K562 (cell line): ENCODE data around the gene ARPC2. TPM values are rescaled to one million over a fixed set of nuclear protein-coding genes. Genes with fewer than 3 reads are reported as not detected.

Experiments used
- ATAC-seq: fragments of 200-7000 bp; cut with Tn5 transposase; 3 replicates; pipeline ENCODE4 v1.9.1; 2020; ENCODE audit warnings: moderate library complexity
- BruUV-seq: library from RNA; stranded (reverse); fragments of 400-500 nt; replicated peaks from 2 replicates; lab custom pipeline; 2021; lab: Mats Ljungman, UMichigan
- CTCF ChIA-PET: fragments of 300-600 bp; formaldehyde crosslinking; extraction: SDS; loops from one replicate; lab custom pipeline; 2021; ENCODE audit warnings: low intra/inter-chr PET ratio; lab: Yijun Ruan, JAX
- POLR2A ChIA-PET: fragments of 300-600, 350-650 bp; sonication (Branson Sonifier 250); formaldehyde crosslinking; extraction: SDS; loops from one replicate; lab custom pipeline; 2021; ENCODE audit warnings: antibody characterized with exemption, inconsistent platforms; lab: Yijun Ruan, JAX
- DNase-seq, 4 experiments: peaks; one replicate each; pipeline versions ENCODE4 v3.0.0 to v3.0.0-alpha.2; 2011 to 2018; ENCODE audit warnings: low spot score in 3 of 4, mixed read lengths in 3 of 4; ENCODE audit errors: extremely low read depth in 1 of 4
- FAIRE-seq: peaks from 2 replicates; lab custom pipeline; 2011; peaks lifted over from hg19 to GRCh38; lab: Jason Lieb, UNC
- H2AFZ ChIP-seq: 2 replicates; pipeline ENCODE4 v1.6.0; 2011; ENCODE audit warnings: low read depth, low read length, control low read depth, inconsistent platforms
- H3K27ac ChIP-seq: fragments of 200-600 bp; 3 replicates; pipeline ENCODE4 v1.8.0; 2011; ENCODE audit warnings: low read depth, mild to moderate bottlenecking, control low read depth, inconsistent platforms, low read length, moderate library complexity, mixed read lengths; ENCODE audit errors: extremely low read depth
- H3K27me3 ChIP-seq, 2 experiments: fragments of 300-600 bp in 1 of 2; 2 replicates in 1 of 2; 3 replicates in 1 of 2; pipeline versions ENCODE4 v1.6.0 to v1.8.0; 2011; ENCODE audit warnings: inconsistent platforms in 2 of 2, low read length in 2 of 2, mild to moderate bottlenecking in 1 of 2, mixed read lengths in 1 of 2, moderate library complexity in 1 of 2; ENCODE audit not compliant: control insufficient read depth in 2 of 2, insufficient read depth in 2 of 2
- H3K36me3 ChIP-seq: fragments of 300-600 bp; 3 replicates; pipeline ENCODE4 v1.8.0; 2011; ENCODE audit warnings: mild to moderate bottlenecking, low read length, inconsistent platforms; ENCODE audit not compliant: control insufficient read depth, insufficient read depth
- H3K4me1 ChIP-seq, 2 experiments: fragments of 200-600 bp in 1 of 2; replicated peaks in 1 of 2; 2 replicates in 1 of 2; 3 replicates in 1 of 2; pipeline versions ENCODE4 v1.5.1 to v1.8.0; 2011; ENCODE audit warnings: inconsistent platforms in 2 of 2, low read length in 2 of 2, mild to moderate bottlenecking in 1 of 2, mixed read lengths in 1 of 2, moderate library complexity in 1 of 2; ENCODE audit not compliant: control insufficient read depth in 2 of 2, insufficient read depth in 2 of 2
- H3K4me2 ChIP-seq: 2 replicates; pipeline ENCODE4 v1.6.1; 2011; ENCODE audit warnings: low read length, control low read depth, inconsistent platforms, mixed read lengths; ENCODE audit not compliant: insufficient read depth
- H3K4me3 ChIP-seq: fragments of 200-600 bp; sonication (generic), shearing (Covaris generic); 2 replicates; pipeline ENCODE4 v1.5.1; 2016; ENCODE audit warnings: control low read depth, inconsistent platforms
- H3K79me2 ChIP-seq: fragments of 200-600 bp; 3 replicates; pipeline ENCODE4 v1.8.0; 2011; ENCODE audit warnings: low read length, inconsistent platforms; ENCODE audit not compliant: control insufficient read depth, insufficient read depth
- H3K9ac ChIP-seq, 2 experiments: 2 replicates each; pipeline versions ENCODE4 v1.6.0 to v1.6.1; 2011; ENCODE audit warnings: low read depth in 2 of 2, low read length in 2 of 2, control low read depth in 1 of 2, inconsistent platforms in 1 of 2, mild to moderate bottlenecking in 1 of 2, mixed read lengths in 1 of 2; ENCODE audit not compliant: insufficient read depth in 1 of 2
- H3K9me1 ChIP-seq: one replicate; pipeline ENCODE4 v1.6.0; 2011; ENCODE audit warnings: inconsistent platforms, mild to moderate bottlenecking, low read length, moderate library complexity; ENCODE audit not compliant: control insufficient read depth, insufficient read depth
- H3K9me3 ChIP-seq: replicated peaks from 2 replicates; pipeline ENCODE4 v1.5.1; 2011; ENCODE audit warnings: low read depth, low read length, inconsistent platforms; ENCODE audit not compliant: control insufficient read depth, insufficient read depth
- H4K20me1 ChIP-seq: replicated peaks from 2 replicates; pipeline ENCODE4 v1.6.1; 2011; ENCODE audit warnings: low read length, inconsistent platforms, mixed read lengths; ENCODE audit not compliant: control insufficient read depth, insufficient read depth
- AFF4 ChIP-seq: sonication (generic); formaldehyde crosslinking; IDR thresholded peaks from 2 replicates; pipeline ENCODE4 v1.8.0; 2023; ENCODE audit warnings: mild to moderate bottlenecking, missing genetic modification reagents
- ATF4 ChIP-seq: fragments of 450-650 bp; formaldehyde crosslinking; IDR thresholded peaks from 2 replicates; pipeline ENCODE4 v1.4.0; 2022; ENCODE audit warnings: mild to moderate bottlenecking, moderate library complexity
- BRD4 ChIP-seq: fragments of 200-600 bp; sonication (generic); IDR thresholded peaks from 2 replicates; pipeline ENCODE4 v1.6.1; 2017; ENCODE audit warnings: inconsistent platforms
- COPS2 ChIP-seq: fragments of 450-650 bp; conservative IDR thresholded peaks from 2 replicates; pipeline ENCODE4 v1.6.1; 2016; ENCODE audit warnings: mild to moderate bottlenecking, moderate library complexity
- GTF2B ChIP-seq: IDR thresholded peaks from 2 replicates; pipeline ENCODE4 v1.6.1; 2011; ENCODE audit not compliant: insufficient read length; ENCODE audit errors: extremely low read depth
- KAT8 ChIP-seq: fragments of 450-650 bp; IDR thresholded peaks from 2 replicates; pipeline ENCODE4 v1.6.1; 2016; ENCODE audit warnings: low read depth, mild to moderate bottlenecking
- MBD1 ChIP-seq: fragments of 250-450 bp; sonication (Bioruptor Pico); IDR thresholded peaks from 2 replicates; pipeline ENCODE4 v1.8.0; 2022; ENCODE audit warnings: inconsistent platforms
- SP1 ChIP-seq: sonication (generic); formaldehyde crosslinking; IDR thresholded peaks from 2 replicates; pipeline ENCODE4 v1.8.1; 2022; ENCODE audit warnings: mild to moderate bottlenecking, missing genetic modification reagents
- TCF15 ChIP-seq: fragments of 250-450 bp; sonication (Bioruptor Pico); IDR thresholded peaks from 2 replicates; pipeline ENCODE4 v1.8.0; 2022; ENCODE audit warnings: moderate library complexity, mild to moderate bottlenecking, inconsistent platforms
- THRAP3 ChIP-seq: fragments of 450-650 bp; IDR thresholded peaks from 2 replicates; pipeline ENCODE4 v1.6.1; 2016; ENCODE audit warnings: mild to moderate bottlenecking, inconsistent platforms, borderline replicate concordance
- YY1 ChIP-seq, 3 experiments: IDR thresholded peaks; 2 replicates each; pipeline ENCODE4 v1.6.1; 2011; ENCODE audit warnings: low read length in 2 of 3, mild to moderate bottlenecking in 2 of 3, moderate library complexity in 2 of 3, borderline replicate concordance in 1 of 3, control low read depth in 1 of 3, low read depth in 1 of 3; ENCODE audit not compliant: insufficient read depth in 3 of 3, insufficient replicate concordance in 2 of 3, control insufficient read depth in 1 of 3, insufficient read length in 1 of 3; ENCODE audit errors: extremely low read depth in 1 of 3
- ZNF695 ChIP-seq: fragments of 450-650 bp; formaldehyde crosslinking; IDR thresholded peaks from 2 replicates; pipeline ENCODE4 v1.4.0; 2020; ENCODE audit warnings: mild to moderate bottlenecking, moderate library complexity
- WGBS: fragments of 100-300 bp; shearing (Covaris generic); methylation state at CpG from one replicate; pipeline ENCODE4 v1.1.6; 2016; ENCODE audit warnings: low coverage, mixed read lengths; ENCODE audit not compliant: insufficient coverage; ENCODE audit errors: missing lambda C conversion rate; 5-methylcytosine and 5-hydroxymethylcytosine counted together
- in situ Hi-C: fragments of 300-500 bp; cut with MboI; formaldehyde crosslinking; loops from 4 replicates; pipeline ENCODE4 v1.15.0; 2018; ENCODE audit warnings: inconsistent platforms, mixed read lengths
- intact Hi-C: fragments of 100-400 bp; cut with micrococcal nuclease; formaldehyde crosslinking; loops from 2 replicates; pipeline ENCODE4 v1.14.2; 2022
- polyA plus RNA-seq, 8 experiments: library from polyadenylated mRNA; depleted of rRNA in 4 of 8; stranded (reverse) in 5 of 8; unstranded in 3 of 8; fragments of >200 nt; fragmentation: Nextera tagmentation in 2 of 8; fragmentation: Illumina TruSeq in 1 of 8; extraction: Ambion mirVana in 2 of 8; extraction: Trizol in 1 of 8; gene quantifications; 2 replicates each; pipeline versions ENCODE4 v1.2.1 to v1.2.3, GENCODE V29; 2011 to 2014; ENCODE audit warnings: inconsistent platforms in 1 of 8, missing spikeins in 1 of 8
- total RNA-seq, 7 experiments: library from RNA; depleted of rRNA in 6 of 7; stranded (reverse); fragments of >200 nt in 6 of 7; fragmentation: Illumina TruSeq in 2 of 7; extraction: Trizol in 2 of 7; gene quantifications; 2 replicates each; pipeline versions ENCODE4 v1.2.1 to v1.2.3, GENCODE V29; 2011 to 2021; ENCODE audit warnings: low replicate concordance in 1 of 7

Gene ARPC2
- total and polyA plus RNA-seq, 9 of the 15 experiments (the other 6 are each of a cell fraction or from before 2014, with no cell fraction given), result 81.9 to 187 (median 103) TPM

- peaks cover 0 to 3% of the 10 kb centered on the region in 2 experiments; a peak in 2 of 5 replicates for H3K4me1 ChIP-seq
- intact Hi-C loops, result no loop called here
- no peak overlapping the region for H2AFZ ChIP-seq
- POLR2A ChIA-PET, result interaction anchor here (1.2 kb wide), 1 partner anchor 35 kb away, joined by 7 read pairs; no protein-coding TSS in a partner anchor
- H3K79me2 ChIP-seq, result no peaks in the 10 kb centered on the region
- H3K9me3 ChIP-seq, result no peaks in the 10 kb centered on the region
- no peaks in the 10 kb centered on the region for H4K20me1 ChIP-seq
- WGBS, result 95% methylated on average over 7 of the region's 7 CpGs
- no peak overlapping the region for H3K4me3 ChIP-seq
- DNase-seq (no peak), FAIRE-seq (no peak), ATAC-seq (no peak)
- no peaks in the 10 kb centered on the region for H3K9me1 ChIP-seq
- no TSS peak for BruUV-seq
- in situ Hi-C loops, result no loop called here
- no peak overlapping the region for H3K27ac ChIP-seq
- H3K4me2 ChIP-seq, result no peak overlapping the region
- H3K27me3 ChIP-seq, result no peaks in the 10 kb centered on the region
- CTCF ChIA-PET, result no interaction called here
- H3K36me3 ChIP-seq, result peaks cover 69% of the 10 kb centered on the region; the same call in 2 of the 3 replicates
- TF ChIP-seq BRD4 (no peak), MBD1 (CRISPR knock-in tag) (no peak), THRAP3 (no peak), YY1 (IDR thresholded peaks at IDR 0.05; ENCODE audit: borderline replicate concordance in 1 of 3, control insufficient read depth in 1 of 3, extremely low read depth in 1 of 3, insufficient read depth in 3 of 3, insufficient read length in 1 of 3, insufficient replicate concordance in 2 of 3, low read depth in 1 of 3, low read length in 2 of 3) (no peak), ZNF695 (CRISPR knock-in tag) (no peak), AFF4 (no peak), KAT8 (no peak), SP1 (CRISPR knock-in tag) (no peak), COPS2 (no peak), ATF4 (CRISPR knock-in tag) (no peak), GTF2B (no peak), TCF15 (CRISPR knock-in tag) (no peak)
- H3K9ac ChIP-seq, result no peak overlapping the region
These were observed 35.7 kb downstream of the ARPC2 start for GRCh38 chr2:218252509-218253231.
